NOMO-1 treated with DMSO at 0.1 percent for 48 hours (cell line): ENCODE results near the gene PTPN22.

Experiments used
- DNase-seq: peaks from one replicate; lab custom pipeline; 2025; ENCODE audit not compliant: unreplicated experiment; lab: John Stamatoyannopoulos, UW

The PTPN22 gene

GRCh38 chr1:113887402-113888175, 16.1 kb upstream of the PTPN22 start, which contains the start of gene BCL2L15:
TSS of gene BCL2L15 (minus strand) at chr1:113887581. CDS start at chr1:113887375, 206 bp downstream.
- peak; percentile 14 for DNase-seq

- no peak for DNase-seq
These were observed 15.2 kb upstream of the PTPN22 start for GRCh38 chr1:113886417-113887401.

- DNase-seq: no peak
These were observed 10.1 kb upstream of the PTPN22 start for GRCh38 chr1:113881661-113882060.

- no peak for DNase-seq
These were observed 8.2 kb upstream of the PTPN22 start for GRCh38 chr1:113879739-113880038.

GRCh38 chr1:113876176-113876575, 4.7 kb upstream of the PTPN22 start:
- no peak for DNase-seq

- no peak for DNase-seq
These were observed 4.2 kb upstream of the PTPN22 start for GRCh38 chr1:113875714-113876113.

- DNase-seq: peak; percentile 81
These were observed 2.7 kb upstream of the PTPN22 start for GRCh38 chr1:113874012-113874879.

GRCh38 chr1:113872219-113872935, 865 bp upstream of the PTPN22 start:
- DNase-seq: peak; percentile 72

- DNase-seq: no peak
These were observed 734 bp downstream of the PTPN22 start for GRCh38 chr1:113870778-113871177.

GRCh38 chr1:113868387-113869083, 3.0 kb downstream of the PTPN22 start:
- no peak for DNase-seq

- peak; percentile 64 for DNase-seq
These were observed 9.9 kb downstream of the PTPN22 start for GRCh38 chr1:113861641-113862040.

- DNase-seq: no peak
These were observed 10.6 kb downstream of the PTPN22 start for GRCh38 chr1:113860891-113861290.

- DNase-seq: peak; percentile 84
These were observed 11.9 kb downstream of the PTPN22 start for GRCh38 chr1:113859478-113860175.

- no peak for DNase-seq
These were observed 12.5 kb downstream of the PTPN22 start for GRCh38 chr1:113858982-113859381.

- peak; percentile 66 for DNase-seq
These were observed 13.1 kb downstream of the PTPN22 start for GRCh38 chr1:113858418-113858817.

- DNase-seq: peak; percentile 71
These were observed 13.7 kb downstream of the PTPN22 start for GRCh38 chr1:113857776-113858175.

- no peak for DNase-seq
These were observed 15.1 kb downstream of the PTPN22 start for GRCh38 chr1:113856401-113856790.

- peak; percentile 79 for DNase-seq
These were observed 15.7 kb downstream of the PTPN22 start for GRCh38 chr1:113855630-113856400.
